Kidney (tissue), 14 donors: Measurements from ENCODE around the gene NSG1. TPM values are rescaled to one million over a fixed set of nuclear protein-coding genes. Genes with fewer than 3 reads are reported as not detected.
A peak's percentile ranks its signal among the peaks of the same experiment; 100 is the strongest.

Experiments
- DNase-seq, 5 donors: peaks; one replicate each; pipeline ENCODE4 v3.0.0-alpha.2; 2013 to 2020
- FAIRE-seq: peaks from 2 replicates; lab custom pipeline; 2012; peaks lifted over from hg19 to GRCh38; lab: Jason Lieb, UNC
- H3K27ac ChIP-seq, 2 donors: one replicate each; pipeline ENCODE4 v1.7.0; 2013; ENCODE audit warnings: low read depth in 2 of 2, low read length in 2 of 2, inconsistent platforms in 1 of 2
- H3K27me3 ChIP-seq: one replicate; pipeline ENCODE4 v1.7.1; 2013; ENCODE audit warnings: low read length, inconsistent platforms; ENCODE audit not compliant: control insufficient read depth, insufficient read depth
- H3K36me3 ChIP-seq, 3 donors: one replicate each; pipeline versions ENCODE4 v1.7.0 to v1.7.1; 2013; ENCODE audit warnings: low read length in 3 of 3, control low read depth in 1 of 3, inconsistent platforms in 1 of 3; ENCODE audit not compliant: insufficient read depth in 3 of 3, control insufficient read depth in 2 of 3
- H3K4me1 ChIP-seq, 3 donors: one replicate each; pipeline versions ENCODE4 v1.7.0 to v1.7.1; 2013; ENCODE audit warnings: low read length in 3 of 3, inconsistent platforms in 1 of 3, low read depth in 1 of 3; ENCODE audit not compliant: control insufficient read depth in 2 of 3, insufficient read depth in 2 of 3
- H3K4me3 ChIP-seq, 3 donors: one replicate each; pipeline versions ENCODE4 v1.7.0 to v1.8.1; 2013; ENCODE audit warnings: low read length in 3 of 3, control low read depth in 1 of 3, inconsistent platforms in 1 of 3
- H3K9ac ChIP-seq, 3 donors: one replicate each; pipeline versions ENCODE4 v1.7.0 to v1.7.1; 2013; ENCODE audit warnings: low read length in 3 of 3, control low read depth in 1 of 3, inconsistent platforms in 1 of 3
- H3K9me3 ChIP-seq, 3 donors: one replicate each; pipeline versions ENCODE4 v1.7.0 to v1.7.1; 2013; ENCODE audit warnings: low read length in 3 of 3, control low read depth in 1 of 3, inconsistent platforms in 1 of 3; ENCODE audit not compliant: control insufficient read depth in 2 of 3, insufficient read depth in 1 of 3
- intact Hi-C: fragments of 100-400 bp; cut with DNase I; formaldehyde crosslinking; loops from one replicate; pipeline ENCODE4 v1.11.1; 2022
- polyA plus RNA-seq: library from polyadenylated mRNA; stranded (reverse); fragments of 350-450 nt; fragmentation: Illumina TruSeq; extraction: RNeasy Lipid Tissue Mini Kit (QIAGEN cat#74804); gene quantifications from one replicate; pipeline ENCODE4 v1.2.3, GENCODE V29; 2014; ENCODE audit warnings: low read depth, low replicate concordance; ENCODE audit not compliant: insufficient read depth
- total RNA-seq: library from RNA; stranded (reverse); fragmentation: NEBNext Ultra II Directional; extraction: Animal tissue kit (Norgen Biotek cat#: 25700); gene quantifications from one replicate; pipeline ENCODE4 v1.2.1, GENCODE V29; 2021
- TF ChIP-seq, protein P1 (sequence below): IDR thresholded peaks from 3 replicates; pipeline ENCODE4 v1.5.1; 2012; ENCODE audit warnings: mild to moderate bottlenecking, moderate library complexity, borderline replicate concordance; ENCODE audit not compliant: insufficient read depth; ENCODE audit errors: extremely low read depth
- donor health status: control.
- donor health status: control.
- donor health status: control.
- donor health status: control.
- donor health status: control.
- donor health status: DM: yes; HTN: yes; CAD: no.
- donor health status: Normal renal cell carcinoma (clear cell type).

The NSG1 gene
- total and polyA plus RNA-seq, 2 donors from 2014 or later: 4.7 to 9.5 TPM

DNA sequence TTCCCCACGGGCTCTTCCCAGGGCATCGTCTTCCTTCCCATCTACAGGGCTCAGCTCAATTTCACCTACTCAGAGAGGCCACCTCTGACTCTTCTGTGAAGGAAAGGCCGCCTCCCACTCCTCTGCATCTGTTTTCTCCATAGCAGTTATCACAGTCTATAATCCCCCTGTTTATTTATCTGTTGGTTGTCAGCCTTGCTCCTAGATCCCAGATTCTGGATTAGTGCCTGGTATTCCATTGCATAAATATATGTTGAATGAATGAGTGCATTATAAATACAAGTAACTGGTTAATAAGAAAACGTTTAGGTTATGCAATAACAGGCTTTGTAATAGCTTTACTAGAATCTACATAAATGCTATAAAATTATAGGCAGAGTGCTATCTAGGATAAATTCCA lies 52.9 kb downstream of the NSG1 start:
- H3K9ac ChIP-seq: no peak overlapping the region
- intact Hi-C loops: no loop called here
- DNase-seq: peak in 1 of 5 donors; percentile 7
- H3K4me3 ChIP-seq: no peak overlapping the region
- H3K9me3 ChIP-seq: no peaks in the 10 kb centered on the region
- TF ChIP-seq, protein P1, sequence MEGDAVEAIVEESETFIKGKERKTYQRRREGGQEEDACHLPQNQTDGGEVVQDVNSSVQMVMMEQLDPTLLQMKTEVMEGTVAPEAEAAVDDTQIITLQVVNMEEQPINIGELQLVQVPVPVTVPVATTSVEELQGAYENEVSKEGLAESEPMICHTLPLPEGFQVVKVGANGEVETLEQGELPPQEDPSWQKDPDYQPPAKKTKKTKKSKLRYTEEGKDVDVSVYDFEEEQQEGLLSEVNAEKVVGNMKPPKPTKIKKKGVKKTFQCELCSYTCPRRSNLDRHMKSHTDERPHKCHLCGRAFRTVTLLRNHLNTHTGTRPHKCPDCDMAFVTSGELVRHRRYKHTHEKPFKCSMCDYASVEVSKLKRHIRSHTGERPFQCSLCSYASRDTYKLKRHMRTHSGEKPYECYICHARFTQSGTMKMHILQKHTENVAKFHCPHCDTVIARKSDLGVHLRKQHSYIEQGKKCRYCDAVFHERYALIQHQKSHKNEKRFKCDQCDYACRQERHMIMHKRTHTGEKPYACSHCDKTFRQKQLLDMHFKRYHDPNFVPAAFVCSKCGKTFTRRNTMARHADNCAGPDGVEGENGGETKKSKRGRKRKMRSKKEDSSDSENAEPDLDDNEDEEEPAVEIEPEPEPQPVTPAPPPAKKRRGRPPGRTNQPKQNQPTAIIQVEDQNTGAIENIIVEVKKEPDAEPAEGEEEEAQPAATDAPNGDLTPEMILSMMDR: no peak
- H3K27me3 ChIP-seq: no peaks in the 10 kb centered on the region
- H3K4me1 ChIP-seq: no peaks in the 10 kb centered on the region
- FAIRE-seq: no peak
- H3K27ac ChIP-seq: no peak overlapping the region
- peaks cover 3 to 22% (median 10%) of the 10 kb centered on the region in 3 donors for H3K36me3 ChIP-seq

DNA sequence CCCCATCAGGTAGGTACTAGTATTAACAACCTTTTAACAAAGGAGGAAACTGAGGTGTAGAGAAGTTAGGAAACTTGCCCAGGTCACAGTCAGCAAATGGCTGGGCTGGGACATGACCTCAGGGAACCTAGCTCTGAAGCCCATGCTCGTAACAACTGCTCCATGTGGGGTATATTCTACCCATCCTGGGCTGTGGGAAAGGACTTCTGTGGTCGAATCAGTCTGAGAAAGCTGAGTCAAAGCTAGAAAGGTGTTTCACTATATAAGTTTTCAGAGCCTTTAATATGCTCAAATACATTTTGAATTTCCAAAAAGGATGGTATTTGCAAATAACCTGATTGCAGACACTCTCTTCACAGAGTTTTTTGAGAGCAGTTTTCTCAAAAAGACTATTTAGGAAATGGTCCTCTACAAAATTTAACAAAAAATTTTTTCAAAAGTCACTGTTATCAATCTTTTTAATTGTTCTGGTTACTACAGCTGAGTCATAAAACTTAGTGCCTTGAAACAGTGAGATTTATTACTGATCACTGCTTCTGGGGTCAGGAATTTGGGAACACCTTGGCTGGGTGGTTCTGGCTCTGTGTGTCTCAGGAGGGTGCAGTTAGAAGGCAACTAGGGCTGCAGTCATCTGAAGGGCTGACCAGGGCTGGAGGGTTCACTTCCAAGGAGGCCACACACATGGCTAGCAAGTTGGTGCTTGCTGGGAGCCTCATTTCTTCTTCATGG lies 53.6 kb downstream of the NSG1 start:
- Histone ChIP-seq H3K4me1 (no peaks in the 10 kb centered on the region), H3K9ac (no peak overlapping the region), H3K27ac (no peak overlapping the region), H3K9me3 (no peaks in the 10 kb centered on the region), H3K4me3 (no peak overlapping the region), H3K27me3 (no peaks in the 10 kb centered on the region), H3K36me3 (peaks cover 3 to 19% (median 7%) of the 10 kb centered on the region in 3 donors)
- DNase-seq (no peak), FAIRE-seq (no peak)
- intact Hi-C loops: no loop called here
- TF ChIP-seq, protein P1: no peak

DNA sequence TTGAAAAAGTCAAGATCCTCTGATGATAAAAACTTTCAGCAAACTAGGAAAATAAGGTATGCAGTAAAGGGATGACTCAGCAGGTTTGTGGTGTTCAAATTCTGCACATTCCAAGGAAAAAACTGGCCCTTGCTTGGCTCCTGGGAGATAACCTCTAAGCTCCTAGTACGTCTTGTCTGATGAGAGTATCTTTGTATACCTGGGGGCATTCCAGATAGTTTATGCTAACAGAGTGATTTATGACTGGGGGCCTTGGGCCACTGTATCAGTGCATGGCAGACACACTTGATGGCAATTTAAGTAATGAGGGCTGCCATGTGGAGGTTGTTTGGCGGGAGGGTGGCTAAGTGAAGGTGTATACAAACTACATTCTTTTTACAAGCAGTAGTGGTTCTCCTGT lies 56.9 kb downstream of the NSG1 start:
- no peaks in the 10 kb centered on the region for H3K4me1 ChIP-seq
- no peaks in the 10 kb centered on the region for H3K36me3 ChIP-seq
- no peak for FAIRE-seq
- no peaks in the 10 kb centered on the region for H3K27me3 ChIP-seq
- no peak overlapping the region for H3K27ac ChIP-seq
- intact Hi-C loops: no loop called here
- H3K9ac ChIP-seq: no peak overlapping the region
- no peaks in the 10 kb centered on the region for H3K9me3 ChIP-seq
- no peak for DNase-seq
- no peak overlapping the region for H3K4me3 ChIP-seq
- TF ChIP-seq, protein P1: no peak
